Suppressor macrophage treated with lipopolysaccharide for 4 hours (primary cell): ENCODE results near the gene FAM177B.
"Not testable (repeated sequence)": the region's sequence is repeated elsewhere in the genome, so short reads cannot be mapped to it uniquely, and the experiment has no call there.

Source experiments
- DNase-seq: peaks from one replicate; pipeline ENCODE4 v3.0.0-alpha.2; 2020

Gene FAM177B

GRCh38 chr1:222741630-222742457, 4.8 kb downstream of the FAM177B start:
- not testable (repeated sequence) for DNase-seq

GRCh38 chr1:222749927-222750326, 12.9 kb downstream of the FAM177B start:
- DNase-seq, result no peak

GRCh38 chr1:222750651-222751050, 13.6 kb downstream of the FAM177B start:
- peak; percentile 54 for DNase-seq

- DNase-seq, result no peak
Measured at GRCh38 chr1:222751255-222751654, 14.3 kb downstream of the FAM177B start.

GRCh38 chr1:222754366-222755139, 17.6 kb downstream of the FAM177B start:
- peak; percentile 66 for DNase-seq

DNA sequence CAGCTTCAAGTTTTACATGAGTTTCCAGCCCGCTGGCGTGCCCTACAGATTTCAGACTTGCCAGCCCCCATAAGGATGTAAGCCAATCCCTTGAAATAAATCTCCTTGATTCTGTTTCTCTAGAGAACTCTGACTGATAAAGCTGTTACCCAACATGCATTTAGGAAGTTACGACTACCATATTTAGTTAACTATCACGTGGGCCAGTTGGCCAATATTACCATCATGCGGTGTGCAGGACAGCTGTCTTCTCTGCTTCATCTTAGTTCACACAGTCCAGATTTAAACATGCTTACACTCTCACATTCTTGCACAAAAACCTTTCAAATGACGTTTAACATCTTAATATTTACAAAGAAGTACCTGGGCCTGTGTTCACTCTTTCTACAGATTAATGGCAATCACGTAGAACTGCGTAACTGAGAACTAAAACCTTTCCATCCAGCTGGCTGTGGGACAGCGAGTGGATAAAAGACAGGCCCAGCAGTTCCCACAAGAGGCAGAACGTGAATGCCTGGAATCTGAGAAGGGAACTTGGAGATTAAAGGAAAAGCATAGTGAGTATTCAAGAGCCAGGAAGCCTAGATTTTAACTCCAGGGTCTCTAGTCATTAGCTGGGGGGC, 20.8 kb downstream of the FAM177B start:
- DNase-seq, result no peak

- DNase-seq, result peak; percentile 27
Measured at GRCh38 chr1:222759451-222760035, 22.5 kb downstream of the FAM177B start.

DNA sequence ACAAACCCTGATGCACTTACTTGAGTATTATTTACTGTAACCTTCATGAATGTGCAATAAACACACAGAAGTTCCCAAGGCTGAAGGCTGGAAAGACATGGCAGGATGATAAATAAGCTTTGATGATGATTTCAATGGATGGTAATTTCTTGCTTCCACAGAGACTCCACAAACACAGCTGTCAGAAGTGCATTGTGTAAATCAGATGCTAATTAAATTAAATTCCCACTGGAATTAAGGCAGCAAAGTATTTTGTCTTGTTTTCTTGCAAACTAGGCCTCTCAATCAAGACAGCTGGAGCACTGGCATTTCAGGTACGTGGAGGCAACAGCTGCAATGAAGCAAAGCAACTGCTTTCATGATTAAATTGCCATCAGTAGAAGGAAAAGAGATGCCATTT, 24.1 kb downstream of the FAM177B start:
- no peak for DNase-seq

DNA sequence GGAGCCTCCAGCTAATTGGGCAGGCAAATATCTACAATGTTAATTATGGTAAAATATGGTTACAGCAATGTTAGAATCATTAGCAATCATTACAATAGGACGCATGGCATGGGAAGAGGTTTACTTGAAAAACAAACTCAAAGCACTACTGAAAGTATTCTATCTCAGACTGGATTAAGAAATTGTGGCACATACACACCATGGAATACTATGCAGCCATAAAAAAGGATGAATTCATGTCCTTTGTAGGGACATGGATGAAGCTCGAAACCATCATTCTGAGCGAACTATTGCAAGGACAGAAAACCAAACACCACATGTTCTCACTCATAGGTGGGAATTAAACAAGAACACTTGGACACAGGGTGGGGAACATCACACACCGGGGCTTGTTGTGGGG, 25.2 kb downstream of the FAM177B start:
- DNase-seq, result not testable (repeated sequence)

DNA sequence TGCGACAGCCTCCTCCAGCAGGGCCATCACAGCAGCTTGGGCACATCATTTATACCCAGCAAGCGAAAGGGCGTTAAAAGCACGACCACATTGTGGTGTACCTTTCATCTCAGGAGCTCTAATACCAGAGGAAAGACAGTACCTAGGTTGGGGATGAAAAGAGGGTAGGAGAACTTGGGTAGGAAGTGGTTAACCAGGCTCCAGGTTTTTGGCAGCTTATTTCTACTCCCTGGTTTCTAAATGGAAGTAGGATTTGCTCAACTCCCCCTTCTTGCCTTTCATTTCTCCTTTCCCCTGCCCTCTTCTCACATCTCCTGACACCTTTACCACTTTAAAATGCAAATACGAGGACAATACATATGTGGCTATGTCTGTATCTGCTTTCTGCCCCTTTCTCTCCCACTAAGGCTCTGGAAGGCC, 30.2 kb downstream of the FAM177B start:
- no peak for DNase-seq

DNA sequence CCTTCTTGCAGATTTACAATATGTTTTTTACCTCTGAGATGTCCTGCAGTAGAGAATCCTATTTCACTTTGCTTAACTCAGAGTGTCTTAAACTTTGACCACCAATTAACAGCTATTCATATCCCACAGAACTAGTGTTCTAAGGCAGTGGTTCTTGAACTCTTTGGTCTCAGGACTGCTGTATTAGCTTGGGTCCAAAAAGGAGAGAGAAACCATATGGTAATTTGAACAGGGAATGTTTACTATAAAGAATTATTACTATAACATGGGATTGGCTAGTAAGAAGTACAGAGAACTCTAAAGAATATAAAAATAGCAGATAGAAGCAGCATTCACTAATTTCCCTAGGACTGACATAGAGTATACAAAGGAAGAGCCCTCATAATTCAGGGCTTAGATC, 31.6 kb downstream of the FAM177B start:
- DNase-seq, result no peak

DNA sequence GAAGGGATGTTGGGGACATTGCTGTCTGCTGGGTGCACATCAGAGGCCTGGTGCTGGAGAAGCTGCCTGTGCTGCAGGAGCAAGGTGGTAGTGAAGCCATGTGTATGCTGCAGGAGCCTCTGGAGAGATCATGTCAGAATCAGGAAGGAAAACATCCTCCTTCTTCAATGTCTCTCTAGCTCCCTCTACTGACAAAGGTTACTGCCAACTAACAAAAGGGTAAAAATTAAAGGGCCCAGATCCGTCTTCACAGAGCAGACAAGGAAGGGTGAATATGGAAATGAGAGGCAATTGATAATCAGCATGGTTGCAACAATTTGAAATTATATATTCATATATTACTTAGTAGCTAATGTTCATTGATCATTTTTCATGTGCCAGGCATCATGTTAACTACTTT, 32.2 kb downstream of the FAM177B start:
- DNase-seq, result peak; percentile 37

DNA sequence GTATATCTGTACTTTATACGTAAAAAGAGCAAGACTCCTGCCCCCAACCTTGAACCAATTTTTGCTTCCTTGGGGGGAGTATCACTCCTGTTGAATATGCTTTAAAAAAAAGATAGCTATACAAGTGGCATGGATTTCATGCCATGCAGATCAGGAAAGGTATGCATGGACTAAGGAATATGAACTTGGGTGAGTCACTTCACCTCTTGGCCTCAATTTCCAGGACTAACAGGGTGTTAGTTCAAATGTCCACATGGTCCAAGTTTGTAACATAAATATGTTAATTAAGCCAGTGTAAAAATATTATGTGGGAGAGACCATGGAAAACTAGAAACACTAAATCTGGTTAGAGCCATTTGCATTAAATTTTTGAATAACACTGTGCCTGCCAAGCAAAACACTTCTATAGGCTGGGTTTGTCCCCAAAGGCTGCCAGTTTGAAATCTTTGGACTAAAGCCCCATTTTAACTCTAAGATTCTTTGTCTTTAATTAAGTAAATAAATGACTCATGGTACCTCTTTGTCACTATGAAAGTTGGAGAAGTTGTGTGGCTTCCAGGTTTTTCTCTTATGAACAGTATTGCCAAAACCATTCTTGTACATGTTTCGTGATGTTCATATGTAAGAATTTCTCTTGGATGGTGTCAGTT, 33.1 kb downstream of the FAM177B start:
- no peak for DNase-seq

DNA sequence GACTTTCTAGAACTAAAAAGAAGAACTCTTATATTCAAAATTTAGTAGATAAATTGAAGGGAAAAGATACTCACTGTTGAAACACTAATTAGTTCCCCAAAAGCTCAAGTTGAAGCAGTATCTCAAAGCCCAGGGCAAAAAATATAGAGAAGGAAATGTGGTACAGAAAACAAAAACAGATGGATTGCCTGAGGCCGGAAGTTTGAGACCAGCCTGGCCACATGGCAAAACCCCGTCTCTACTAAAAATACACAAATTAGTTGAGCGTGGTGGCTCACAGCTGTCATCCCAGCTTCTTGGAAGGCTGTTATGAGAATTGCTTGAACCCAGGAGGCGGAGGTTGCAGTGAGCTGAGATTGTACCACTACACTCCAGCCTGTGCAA, 36.0 kb downstream of the FAM177B start:
- DNase-seq, result no peak

DNA sequence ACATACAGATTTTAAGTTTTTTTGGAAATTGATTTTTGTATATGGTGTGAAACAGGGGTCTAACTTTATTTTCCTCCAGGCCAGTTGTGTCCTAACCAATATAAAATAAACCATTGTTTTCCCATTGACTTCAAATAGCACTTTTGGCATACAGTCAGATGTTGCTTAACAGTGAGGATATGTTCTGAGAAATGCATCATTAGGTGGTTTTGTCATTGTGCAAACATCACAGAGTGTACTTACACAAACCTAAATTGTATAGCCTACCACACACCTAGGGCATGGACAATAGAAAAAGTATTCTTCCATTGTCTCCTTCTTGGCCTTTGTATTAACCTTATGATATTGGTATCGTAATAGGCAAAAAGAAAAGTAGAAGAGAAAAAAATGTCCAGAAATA, 40.5 kb downstream of the FAM177B start:
- DNase-seq, result no peak

DNA sequence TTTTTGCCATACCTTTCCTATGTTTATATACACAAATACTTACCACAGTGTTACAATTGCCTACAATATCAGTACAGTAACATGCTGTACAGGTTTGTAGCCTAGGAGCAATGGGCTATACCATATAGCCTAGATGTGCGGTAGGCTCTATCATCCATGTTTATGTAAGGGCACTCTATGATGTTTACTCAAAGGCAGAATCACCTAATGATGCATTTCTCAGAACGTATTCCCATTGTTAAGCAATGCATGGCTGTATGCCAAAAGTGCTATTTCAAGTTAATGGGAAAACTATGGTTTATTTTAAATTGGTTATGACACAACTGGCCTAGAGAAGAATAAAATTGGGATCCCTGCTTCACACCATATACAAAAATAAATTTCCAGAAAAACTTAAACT, 41.0 kb downstream of the FAM177B start:
- no peak for DNase-seq

DNA sequence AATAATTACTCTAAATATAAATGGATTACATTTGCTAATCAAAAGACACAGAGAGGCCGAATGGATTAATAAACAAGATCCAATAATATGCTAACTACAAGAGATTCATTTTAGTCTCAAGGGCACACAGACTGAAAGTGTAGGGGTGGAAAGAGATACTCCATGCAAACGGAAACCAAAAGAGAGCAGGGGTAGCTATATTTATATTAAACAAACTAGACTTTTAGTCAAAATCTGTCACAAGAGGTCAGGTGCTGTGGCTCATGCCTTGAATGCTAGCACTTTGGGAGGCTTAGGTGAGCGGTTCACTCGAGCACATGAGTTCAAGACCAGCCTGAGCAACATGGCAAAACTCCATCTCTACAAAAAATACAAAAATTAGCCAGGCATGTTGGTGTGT, 44.2 kb downstream of the FAM177B start:
- DNase-seq, result no peak

DNA sequence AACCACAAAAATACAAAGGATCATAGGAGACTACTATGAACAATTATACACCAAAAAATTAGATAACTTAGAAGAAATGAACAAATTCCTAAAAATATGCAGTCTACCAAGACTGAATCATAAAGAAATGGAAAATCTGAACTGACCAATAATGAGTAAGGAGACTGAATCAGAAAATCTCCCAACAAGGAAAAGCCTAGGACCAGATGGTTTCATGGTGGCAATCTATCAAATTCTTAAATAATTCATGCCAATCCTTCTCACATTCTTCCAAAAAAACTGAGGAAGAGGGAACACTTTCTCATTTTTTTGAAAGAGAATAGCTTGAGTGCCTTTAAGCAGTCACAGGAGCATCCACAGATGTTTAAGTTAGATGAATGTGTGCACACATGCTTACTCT, 46.0 kb downstream of the FAM177B start:
- DNase-seq, result no peak

DNA sequence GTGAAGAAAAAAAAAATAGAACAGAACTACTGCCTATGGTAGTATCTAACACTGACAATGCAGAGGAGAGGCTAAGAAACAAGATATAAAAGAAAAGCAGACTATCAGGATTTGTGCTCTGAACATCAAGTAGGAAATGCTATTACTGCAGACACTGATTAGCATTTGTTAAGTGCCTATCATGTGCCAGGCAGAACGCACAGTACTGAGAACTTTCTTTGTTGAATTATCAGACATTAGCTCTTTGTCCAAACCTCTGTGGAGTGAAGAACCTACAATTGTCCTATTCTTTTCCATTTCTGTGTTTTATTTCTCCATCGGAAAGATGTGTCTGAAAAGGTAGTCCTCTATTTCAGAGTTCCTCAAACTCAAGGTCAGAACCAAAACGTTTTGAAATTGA, 47.4 kb downstream of the FAM177B start:
- DNase-seq, result no peak

DNA sequence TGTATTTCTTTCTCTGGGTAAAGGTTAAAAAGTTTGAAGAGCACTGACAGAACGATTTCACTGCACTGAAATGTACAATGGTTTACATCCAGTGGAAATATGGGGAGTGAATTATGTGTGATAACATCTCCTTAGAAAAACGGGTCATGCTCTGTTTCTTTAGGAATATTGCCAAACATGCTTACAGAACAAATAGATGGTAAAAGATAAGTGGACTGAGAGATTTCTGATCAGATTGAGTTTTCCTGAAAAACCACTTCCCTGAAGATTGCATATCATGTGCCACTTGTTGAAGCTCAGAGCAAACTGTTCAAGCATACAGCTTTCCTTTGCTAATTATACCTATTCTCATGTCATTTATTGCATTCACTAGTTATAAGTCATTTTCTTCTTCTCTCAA, 47.9 kb downstream of the FAM177B start:
- no peak for DNase-seq

GRCh38 chr1:222785529-222785928, 48.5 kb downstream of the FAM177B start:
- DNase-seq, result no peak

DNA sequence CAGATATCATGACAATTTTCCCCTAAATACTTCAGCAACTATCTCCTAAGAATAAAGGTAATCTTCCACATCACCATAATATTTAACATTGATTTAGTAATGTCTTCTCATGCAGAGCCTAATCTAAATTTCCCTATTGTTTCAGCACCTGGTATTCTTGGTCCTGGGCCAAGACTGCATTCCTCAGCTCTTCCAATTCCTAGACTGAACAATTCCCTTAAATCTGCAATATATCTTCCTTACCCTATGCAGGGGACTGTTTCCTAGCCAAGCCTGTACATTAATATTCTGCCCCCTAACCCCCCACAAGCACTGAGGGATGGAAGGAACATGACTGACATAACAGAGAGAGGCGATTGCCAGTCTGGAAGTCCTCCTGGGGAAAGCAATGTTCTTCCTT, 49.1 kb downstream of the FAM177B start:
- no peak for DNase-seq

DNA sequence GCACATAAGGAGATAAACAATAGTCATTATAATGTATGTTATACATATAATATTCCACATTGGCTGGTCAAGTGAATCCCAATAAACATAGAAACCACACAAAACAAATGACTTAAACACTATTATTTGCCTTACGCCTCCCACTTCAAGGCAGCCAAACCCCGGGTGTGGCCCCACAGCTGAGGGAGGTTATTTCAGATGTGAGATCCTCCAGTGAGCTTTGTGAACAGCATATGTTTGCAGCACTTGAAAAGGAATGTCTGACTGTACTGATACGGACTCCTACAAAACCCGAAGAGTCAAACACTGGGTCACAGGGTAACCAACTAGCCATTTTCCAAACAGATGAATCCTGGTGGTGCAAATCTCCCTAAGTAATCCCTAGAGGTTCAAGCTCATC, 50.7 kb downstream of the FAM177B start:
- DNase-seq, result no peak
